HG03571 (cell line): ENCODE data around the gene CLIC5.

Source experiments
- ATAC-seq: cut with Tn5 transposase; IDR thresholded peaks from one replicate; pipeline ENCODE4 v1.9.1; 2021; ENCODE audit not compliant: unreplicated experiment

CLIC5 gene

DNA sequence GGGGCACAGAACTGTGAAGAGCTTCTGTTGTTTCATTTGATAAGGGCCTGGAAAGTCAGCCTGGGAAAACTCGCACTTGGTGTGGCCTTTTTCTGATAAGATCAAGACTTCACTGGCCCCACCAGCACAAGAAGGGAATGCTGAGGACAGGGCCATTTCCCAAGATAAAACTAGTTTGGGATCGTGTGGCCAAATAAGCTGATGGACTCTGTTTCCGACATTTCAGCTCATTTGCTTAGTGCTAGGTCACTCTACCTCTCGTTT lies 116.0 kb downstream of the CLIC5 start:
- no peak for ATAC-seq

- ATAC-seq = no peak
Measured at GRCh38 chr6:45898941-45899682, 116.5 kb downstream of the CLIC5 start.

DNA sequence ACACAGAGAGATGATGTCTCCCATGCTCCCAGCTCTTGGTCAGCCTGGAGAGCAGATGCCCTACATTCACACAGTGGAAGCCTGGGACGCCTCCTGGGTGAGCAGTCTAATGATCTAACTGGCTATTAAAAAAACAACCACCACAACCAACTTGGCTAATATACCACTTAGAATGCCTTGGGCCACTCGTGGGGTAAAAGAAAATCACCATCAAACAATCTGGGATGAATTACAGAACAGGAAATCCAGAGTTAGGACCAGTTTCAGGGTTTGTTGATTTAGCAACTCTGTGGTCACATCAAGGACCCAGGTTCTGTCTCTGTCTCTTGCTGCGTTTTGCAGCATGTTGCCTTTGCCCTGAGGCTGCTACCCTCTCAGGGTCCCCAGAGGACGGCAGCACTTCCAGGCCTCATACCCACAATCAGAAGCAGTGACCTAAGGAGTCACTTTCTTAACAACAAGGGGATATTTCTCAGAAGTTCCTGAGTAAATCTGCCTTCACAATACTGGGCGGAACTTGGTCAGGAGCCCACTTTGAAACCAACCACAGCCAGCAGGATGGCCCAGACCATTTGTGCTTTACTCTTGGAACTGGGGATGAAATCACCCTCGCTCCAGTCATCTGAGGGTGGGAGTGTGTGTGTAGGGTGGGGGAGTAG lies 118.7 kb downstream of the CLIC5 start:
- no peak for ATAC-seq

- ATAC-seq = no peak
Measured at GRCh38 chr6:45895569-45895968, 120.1 kb downstream of the CLIC5 start.

DNA sequence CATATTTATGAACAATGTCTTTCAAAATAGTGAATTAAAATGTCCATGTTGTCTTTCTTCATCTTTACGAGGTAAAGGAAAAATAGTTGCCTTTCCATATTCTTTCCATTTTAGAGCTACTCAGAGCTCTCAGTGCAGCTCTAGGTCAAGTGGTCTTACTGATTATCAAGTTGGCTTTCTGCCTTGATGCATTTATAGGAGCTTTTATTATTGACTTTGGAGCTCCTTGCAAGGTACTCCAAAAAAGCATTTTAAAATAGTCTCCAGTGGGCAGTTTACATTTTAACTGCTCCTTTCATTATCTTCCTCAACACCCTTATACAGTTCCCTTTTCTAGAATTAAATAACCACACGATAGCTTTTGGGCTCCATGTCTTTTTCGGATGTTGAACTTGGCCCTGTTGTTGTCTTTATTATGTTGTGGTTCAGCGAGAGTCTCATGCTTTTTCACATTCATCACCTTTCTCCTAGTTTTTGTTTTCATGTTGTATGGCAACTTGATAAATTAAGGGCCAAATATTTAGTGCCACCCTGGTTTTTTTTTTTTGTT lies 122.9 kb downstream of the CLIC5 start:
- no peak for ATAC-seq

- ATAC-seq = no peak
Measured at GRCh38 chr6:45892196-45892595, 123.5 kb downstream of the CLIC5 start.

GRCh38 chr6:45886776-45887175 lies 128.9 kb downstream of the CLIC5 start:
- ATAC-seq = no peak

DNA sequence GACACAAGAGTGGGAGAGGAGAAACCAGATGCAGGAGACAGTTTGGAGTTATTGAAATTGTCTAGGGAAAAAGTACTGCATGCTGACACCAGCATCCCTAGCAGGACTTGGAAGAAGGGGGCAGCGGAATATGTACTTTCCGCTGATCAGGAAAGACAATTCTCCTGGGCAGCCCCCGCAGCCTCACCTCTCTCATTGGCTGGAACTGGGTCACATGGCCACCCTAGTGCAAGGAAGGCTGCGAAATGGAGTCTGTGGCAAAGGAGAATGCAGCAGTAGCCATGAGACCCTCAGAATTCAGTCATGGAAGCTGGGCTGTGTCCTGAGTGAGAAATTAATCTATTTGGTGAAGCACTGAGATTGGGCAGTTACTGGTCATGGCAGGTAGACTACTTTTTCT lies 131.3 kb downstream of the CLIC5 start:
- ATAC-seq = no peak

DNA sequence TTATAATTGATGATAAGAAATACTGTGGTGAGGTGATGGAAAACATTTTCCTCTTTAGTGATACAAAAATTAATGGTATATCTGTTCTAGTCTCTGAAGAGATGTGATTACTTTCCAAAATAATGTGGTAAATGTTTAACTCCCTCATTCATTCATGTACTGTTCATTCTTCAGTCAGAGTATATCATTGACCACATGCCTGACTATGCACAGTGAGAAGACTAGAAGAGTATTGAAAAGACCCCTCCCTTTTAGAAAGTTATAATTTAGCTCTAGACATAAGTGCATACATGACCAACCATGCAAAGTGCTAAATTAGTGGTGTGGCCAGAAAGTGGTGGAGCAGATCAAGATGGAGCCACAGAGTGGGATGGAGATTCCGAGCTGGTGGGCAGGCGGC lies 133.0 kb downstream of the CLIC5 start:
- no peak for ATAC-seq

DNA sequence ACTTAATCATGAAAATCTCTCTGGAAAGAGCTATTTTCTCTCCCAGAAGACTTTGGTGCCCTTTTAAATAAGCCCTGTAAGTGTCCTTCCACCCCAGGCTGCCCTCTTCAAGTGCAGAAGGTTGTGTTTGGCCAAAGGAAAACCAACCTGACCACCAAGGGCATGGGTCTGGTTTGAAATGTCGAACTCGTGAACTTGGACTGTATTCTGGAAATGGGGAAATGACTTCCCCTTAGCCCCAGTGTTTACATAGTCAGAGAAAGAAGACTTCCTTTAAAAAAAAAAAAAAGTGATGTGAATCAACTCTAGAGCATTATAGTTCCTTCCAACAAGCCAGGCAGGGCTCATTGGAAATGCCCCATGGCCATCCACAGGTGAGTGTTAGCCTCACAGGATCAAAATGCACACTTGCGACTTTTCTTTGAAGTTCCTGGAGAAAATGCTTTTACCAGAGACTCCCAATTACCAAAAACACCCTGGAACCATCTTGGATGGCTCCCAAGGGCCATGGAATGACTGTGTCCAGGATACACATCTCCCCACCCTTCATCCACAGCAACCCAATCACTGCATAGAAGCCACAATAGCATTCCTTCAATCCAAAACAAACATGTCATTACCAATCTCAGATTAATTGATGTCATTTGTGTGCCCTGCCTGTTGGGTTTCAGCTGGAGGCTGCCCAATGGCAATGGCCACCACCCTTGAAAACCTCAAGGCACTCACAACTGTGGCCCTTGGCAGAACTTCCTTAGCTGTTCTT lies 133.8 kb downstream of the CLIC5 start:
- no peak for ATAC-seq

DNA sequence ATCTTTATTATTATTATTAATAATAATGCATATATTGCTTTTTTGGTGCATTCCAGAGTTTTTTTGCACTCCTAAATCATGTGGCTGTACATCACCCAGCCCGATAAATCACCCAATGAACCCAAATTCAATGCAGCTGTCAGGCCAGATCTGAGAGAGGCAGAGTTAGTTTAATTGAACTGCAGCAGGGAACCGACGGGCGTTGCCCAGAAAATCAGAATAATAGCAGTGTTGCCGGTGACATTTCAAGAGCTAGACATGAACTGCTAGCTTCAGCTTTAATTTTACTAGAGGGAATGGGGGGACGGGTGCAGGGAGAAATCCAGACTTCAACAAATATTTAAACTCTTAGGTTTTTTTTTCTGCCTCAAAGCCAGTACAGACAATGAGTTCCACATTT lies 135.0 kb downstream of the CLIC5 start:
- ATAC-seq = no peak

- ATAC-seq = no peak
Measured at GRCh38 chr6:45880159-45880558, 135.5 kb downstream of the CLIC5 start.

DNA sequence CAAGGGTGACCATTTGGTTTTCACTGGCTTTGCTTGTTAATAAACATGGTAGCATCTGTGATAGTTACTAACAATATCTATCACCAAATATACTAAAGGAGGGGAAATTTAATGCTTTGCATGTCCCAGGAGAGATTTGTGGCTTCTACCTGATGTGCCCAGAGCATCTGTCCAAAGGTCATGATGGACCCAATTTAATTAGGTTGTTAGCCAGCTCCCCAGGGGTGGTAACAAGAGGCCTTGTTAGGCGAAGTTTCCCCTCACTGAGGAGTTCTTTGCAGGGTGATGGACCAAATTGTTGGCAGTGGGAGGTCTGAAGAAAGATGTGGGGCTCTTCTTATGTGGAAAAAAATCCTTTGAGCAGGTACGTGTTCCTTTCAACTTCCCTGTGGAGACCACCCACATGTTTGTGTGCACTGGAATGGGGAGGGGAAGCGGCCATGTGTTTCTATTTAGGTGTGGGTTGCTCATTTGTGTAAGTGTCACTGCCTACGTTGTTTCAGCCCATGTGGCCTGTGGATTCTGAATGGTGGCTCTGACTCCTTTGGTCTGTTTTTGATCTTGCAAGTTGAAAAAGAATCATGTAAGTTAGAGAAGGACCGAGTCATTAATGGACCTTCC lies 137.6 kb downstream of the CLIC5 start:
- no peak for ATAC-seq

DNA sequence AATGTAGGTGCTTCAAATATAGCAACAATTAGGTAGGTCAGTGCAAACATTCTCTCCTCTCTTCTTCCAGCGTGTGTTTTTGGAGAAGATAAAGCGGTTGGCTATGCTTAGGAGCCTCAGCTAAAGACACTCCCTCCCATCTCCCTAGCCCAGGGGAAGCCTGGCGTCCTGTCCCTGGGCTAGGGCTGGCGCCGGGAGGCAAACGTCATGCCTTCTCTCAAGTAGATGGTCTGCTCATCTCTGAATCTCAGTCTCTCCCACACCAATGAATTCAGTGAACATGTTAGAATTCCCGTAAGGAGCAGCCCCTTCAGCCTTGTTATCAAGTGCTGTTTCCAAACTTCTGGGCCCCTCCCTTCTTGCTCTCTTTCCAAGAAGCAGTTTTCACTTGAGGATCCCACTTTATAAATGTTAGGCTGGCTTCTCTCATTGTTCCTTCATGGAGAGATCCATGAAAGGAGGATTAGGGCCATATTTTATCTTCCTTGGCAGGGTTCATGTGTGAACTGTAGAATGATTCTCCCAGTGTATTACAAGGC lies 142.8 kb downstream of the CLIC5 start:
- ATAC-seq = no peak

GRCh38 chr6:45870531-45870930 lies 145.1 kb downstream of the CLIC5 start:
- ATAC-seq = no peak

DNA sequence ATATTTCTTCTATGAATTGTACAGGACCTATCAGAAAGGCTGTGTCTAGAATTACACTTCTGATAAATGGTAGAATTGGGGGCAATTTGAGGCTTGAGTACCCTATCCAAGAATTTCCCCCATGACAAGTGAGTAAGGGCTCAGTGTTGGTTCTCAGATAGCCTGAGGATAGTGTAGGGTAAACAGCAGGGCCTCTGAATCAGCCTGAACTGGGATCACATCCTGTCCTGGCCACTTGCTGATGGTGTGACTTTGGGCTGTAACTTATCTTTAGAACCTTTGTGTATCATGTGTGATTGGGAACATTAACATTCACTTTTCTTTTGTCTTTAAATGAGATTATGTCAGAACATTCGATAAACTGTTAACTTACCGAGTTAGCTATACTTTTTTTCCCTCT lies 151.0 kb downstream of the CLIC5 start:
- ATAC-seq = no peak

- ATAC-seq = no peak
Measured at GRCh38 chr6:45858691-45859090, 157.0 kb downstream of the CLIC5 start.

GRCh38 chr6:45857827-45858226 lies 157.8 kb downstream of the CLIC5 start:
- ATAC-seq = no peak

GRCh38 chr6:45855642-45856394 lies 159.8 kb downstream of the CLIC5 start:
- no peak for ATAC-seq

- no peak for ATAC-seq
Measured at GRCh38 chr6:45854149-45854742, 161.4 kb downstream of the CLIC5 start.
